H1 (cell line): ENCODE measurements around the gene ADPGK. TPM values are rescaled to one million over a fixed set of nuclear protein-coding genes. Genes with fewer than 3 reads are reported as not detected.

Experiments
- CTCF ChIA-PET: fragments of 300-600 bp; sonication (Branson Sonifier 250); formaldehyde crosslinking; loops from one replicate; lab custom pipeline; 2021; ENCODE audit not compliant: partially characterized antibody; lab: Charles Lee
- POLR2A ChIA-PET: fragments of 300-600 bp; sonication (Branson Sonifier 250); formaldehyde crosslinking; loops from one replicate; lab custom pipeline; 2021; ENCODE audit warnings: inconsistent platforms; ENCODE audit not compliant: partially characterized antibody; lab: Charles Lee
- DNase-seq, 2 experiments: peaks; one replicate each; pipeline versions ENCODE4 v3.0.0 to v3.0.0-alpha.2; 2010 to 2022; ENCODE audit warnings: low spot score in 2 of 2, low read depth in 1 of 2, mixed read lengths in 1 of 2
- FAIRE-seq: peaks from 2 replicates; lab custom pipeline; 2011; peaks lifted over from hg19 to GRCh38; lab: Jason Lieb, UNC
- H2AFZ ChIP-seq: 2 replicates; pipeline ENCODE4 v1.8.1; 2012; ENCODE audit warnings: low read length, inconsistent platforms
- H2AK5ac ChIP-seq: 2 replicates; pipeline ENCODE4 v1.6.1; 2013; ENCODE audit warnings: low read depth, low read length
- H2BK120ac ChIP-seq: replicated peaks from 2 replicates; pipeline ENCODE3; 2013; ENCODE audit warnings: low read depth, low read length, inconsistent platforms
- H2BK12ac ChIP-seq: 2 replicates; pipeline ENCODE4 v1.6.1; 2013; ENCODE audit warnings: low read depth, low read length
- H2BK15ac ChIP-seq: 2 replicates; pipeline ENCODE4 v1.6.1; 2013; ENCODE audit warnings: low read length
- H2BK20ac ChIP-seq: 2 replicates; pipeline ENCODE4 v1.6.1; 2013; ENCODE audit warnings: low read length
- H2BK5ac ChIP-seq: 2 replicates; pipeline ENCODE4 v1.6.1; 2013; ENCODE audit warnings: low read depth, low read length
- H3K14ac ChIP-seq: 2 replicates; pipeline ENCODE4 v1.6.1; 2013; ENCODE audit warnings: inconsistent platforms; ENCODE audit not compliant: insufficient read length
- H3K18ac ChIP-seq: 2 replicates; pipeline ENCODE4 v1.6.1; 2013; ENCODE audit warnings: low read length; ENCODE audit errors: extremely low read depth
- H3K23ac ChIP-seq: 2 replicates; pipeline ENCODE4 v1.6.1; 2013; ENCODE audit warnings: inconsistent platforms; ENCODE audit not compliant: insufficient read length
- H3K23me2 ChIP-seq: 2 replicates; pipeline ENCODE4 v1.6.1; 2013; ENCODE audit warnings: low read depth, low read length
- H3K27ac ChIP-seq: 2 replicates; pipeline ENCODE4 v1.6.1; 2011; ENCODE audit warnings: low read depth, low read length, inconsistent platforms
- H3K27me3 ChIP-seq, 4 experiments: replicated peaks in 1 of 4; 1 replicate in 1 of 4; 2 replicates in 3 of 4; pipeline versions ENCODE4 v1.6.1 to v1.8.1; 2011 to 2013; ENCODE audit warnings: low read length in 3 of 4, mild to moderate bottlenecking in 3 of 4, inconsistent platforms in 2 of 4, mixed read lengths in 2 of 4, moderate library complexity in 1 of 4; ENCODE audit not compliant: control insufficient read depth in 3 of 4, insufficient read depth in 3 of 4; ENCODE audit errors: extremely low read depth in 1 of 4
- H3K36me3 ChIP-seq, 4 experiments: 2 replicates each; pipeline versions ENCODE4 v1.6.1 to v1.8.1; 2011 to 2013; ENCODE audit warnings: mild to moderate bottlenecking in 4 of 4, low read length in 3 of 4, moderate library complexity in 2 of 4, control low read depth in 1 of 4, inconsistent platforms in 1 of 4; ENCODE audit not compliant: insufficient read depth in 4 of 4, control insufficient read depth in 2 of 4
- H3K4ac ChIP-seq: replicated peaks from 2 replicates; pipeline ENCODE3; 2013; ENCODE audit warnings: low read length, low read depth, mixed read lengths, inconsistent platforms; ENCODE audit not compliant: insufficient read length
- H3K4me1 ChIP-seq, 4 experiments: replicated peaks in 1 of 4; 1 replicate in 1 of 4; 2 replicates in 3 of 4; pipeline versions ENCODE4 v1.6.1 to v1.8.1; 2011 to 2013; ENCODE audit warnings: low read length in 3 of 4, inconsistent platforms in 2 of 4, mixed read lengths in 1 of 4; ENCODE audit not compliant: insufficient read depth in 4 of 4, control insufficient read depth in 3 of 4
- H3K4me2 ChIP-seq, 2 experiments: 2 replicates each; pipeline versions ENCODE4 v1.6.1 to v1.8.1; 2011 to 2013; ENCODE audit warnings: low read depth in 2 of 2, low read length in 2 of 2, control low read depth in 1 of 2, inconsistent platforms in 1 of 2, mild to moderate bottlenecking in 1 of 2; ENCODE audit not compliant: insufficient read depth in 1 of 2
- H3K4me3 ChIP-seq, 4 experiments: fragments of 200-600, 300-600 bp in 1 of 4; sonication (generic), shearing (Covaris generic), sonication (Bioruptor Twin) in 1 of 4; 2 replicates each; pipeline versions ENCODE4 v1.5.1 to v1.8.1; 2011 to 2016; ENCODE audit warnings: low read length in 4 of 4, low read depth in 3 of 4, control low read depth in 2 of 4, inconsistent platforms in 2 of 4, mild to moderate bottlenecking in 2 of 4, mixed read lengths in 1 of 4, moderate library complexity in 1 of 4; ENCODE audit not compliant: insufficient read depth in 2 of 4; ENCODE audit errors: extremely low read depth in 1 of 4
- H3K56ac ChIP-seq: replicated peaks from 2 replicates; pipeline ENCODE3; 2013; ENCODE audit warnings: low read depth, mild to moderate bottlenecking, mixed read lengths, low read length, inconsistent platforms; ENCODE audit not compliant: insufficient read length
- H3K79me1 ChIP-seq: 2 replicates; pipeline ENCODE4 v1.6.1; 2013; ENCODE audit warnings: low read depth, low read length, control low read depth
- H3K79me2 ChIP-seq, 2 experiments: 2 replicates each; pipeline versions ENCODE4 v1.6.1 to v1.8.1; 2012 to 2013; ENCODE audit warnings: low read length in 2 of 2, mild to moderate bottlenecking in 2 of 2, inconsistent platforms in 1 of 2; ENCODE audit not compliant: insufficient read depth in 2 of 2, control insufficient read depth in 1 of 2
- H3K9ac ChIP-seq, 4 experiments: replicated peaks in 1 of 4; 1 replicate in 1 of 4; 2 replicates in 3 of 4; pipeline versions ENCODE4 v1.6.1 to v1.8.1; 2011 to 2013; ENCODE audit warnings: low read depth in 3 of 4, low read length in 3 of 4, control low read depth in 2 of 4, mild to moderate bottlenecking in 2 of 4, moderate library complexity in 2 of 4, inconsistent platforms in 1 of 4; ENCODE audit errors: extremely low read depth in 1 of 4
- H3K9me3 ChIP-seq, 2 experiments: 2 replicates each; pipeline versions ENCODE4 v1.6.1 to v1.8.1; 2012 to 2013; ENCODE audit warnings: mild to moderate bottlenecking in 2 of 2, moderate library complexity in 2 of 2, control low read depth in 1 of 2, inconsistent platforms in 1 of 2, low read depth in 1 of 2, low read length in 1 of 2, mixed read lengths in 1 of 2; ENCODE audit not compliant: insufficient read depth in 2 of 2
- H4K20me1 ChIP-seq, 2 experiments: replicated peaks in 1 of 2; 2 replicates each; pipeline versions ENCODE3 to v1.8.1; 2011 to 2013; ENCODE audit warnings: inconsistent platforms in 2 of 2, low read length in 2 of 2, mild to moderate bottlenecking in 1 of 2; ENCODE audit not compliant: insufficient read depth in 2 of 2, control insufficient read depth in 1 of 2
- H4K5ac ChIP-seq: 2 replicates; pipeline ENCODE4 v1.6.1; 2013; ENCODE audit warnings: low read length, low read depth, mixed read lengths, inconsistent platforms; ENCODE audit not compliant: insufficient read length
- H4K8ac ChIP-seq: 2 replicates; pipeline ENCODE4 v1.8.0; 2013; ENCODE audit warnings: mild to moderate bottlenecking, moderate library complexity, low read length, inconsistent platforms; ENCODE audit not compliant: insufficient read depth; ENCODE audit errors: extremely low read depth
- H4K91ac ChIP-seq: replicated peaks from 2 replicates; pipeline ENCODE3; 2013; ENCODE audit warnings: low read length, mixed read lengths, inconsistent platforms; ENCODE audit not compliant: insufficient read length
- BRCA1 ChIP-seq: IDR thresholded peaks from 2 replicates; pipeline ENCODE4 v1.6.1; 2012; ENCODE audit warnings: low read depth, low read length, improper control_type of control experiment
- MAX ChIP-seq: IDR thresholded peaks from 2 replicates; pipeline ENCODE4 v1.6.1; 2012; ENCODE audit warnings: inconsistent platforms
- PHF8 ChIP-seq: fragments of 200-600 bp; sonication (generic); conservative IDR thresholded peaks from 2 replicates; pipeline ENCODE4 v1.7.1; 2012; ENCODE audit warnings: low read depth, mild to moderate bottlenecking, inconsistent platforms, low read length, moderate library complexity
- WGBS, 2 experiments: shearing (Covaris generic) in 1 of 2; methylation state at CpG; one replicate each; pipeline versions ENCODE4 v1.1.6 to v1.1.7; 2013 to 2015; ENCODE audit warnings: low lambda C conversion rate in 2 of 2, mixed read lengths in 2 of 2, inconsistent platforms in 1 of 2, low coverage in 1 of 2, missing lambda C conversion rate in 1 of 2; ENCODE audit not compliant: insufficient replicate concordance in 2 of 2, insufficient coverage in 1 of 2, insufficient read length in 1 of 2; ENCODE audit errors: extremely low coverage in 1 of 2, missing lambda C conversion rate in 1 of 2; 5-methylcytosine and 5-hydroxymethylcytosine counted together
- polyA plus RNA-seq, 7 experiments: library from polyadenylated mRNA; depleted of rRNA in 3 of 7; stranded (reverse) in 5 of 7; unstranded in 2 of 7; fragments of >200 nt in 5 of 7; fragments of 200-250 nt in 2 of 7; gene quantifications; 1 replicate in 5 of 7; 2 replicates in 1 of 7; 4 replicates in 1 of 7; pipeline versions ENCODE4 v1.2.1 to v1.2.3, GENCODE V29; 2011 to 2013; ENCODE audit warnings: missing spikeins in 2 of 7, mixed read lengths in 2 of 7
- total RNA-seq: library from RNA; stranded (reverse); fragmentation: NEBNext Ultra II Directional; extraction: Animal tissue kit (Norgen Biotek cat#: 25700); gene quantifications from 2 replicates; pipeline ENCODE4 v1.2.1, GENCODE V29; 2021

Gene ADPGK
- total and polyA plus RNA-seq, 2 of the 8 experiments (the other 6 are each of a cell fraction or from before 2014, with no cell fraction given) = 32.2 to 38.2 TPM

GRCh38 chr15:72774696-72775383 lies 8.7 kb downstream of the ADPGK start:
- H3K23ac ChIP-seq = no peak overlapping the region
- no peak overlapping the region for H3K4me3 ChIP-seq
- no peak overlapping the region for H2BK12ac ChIP-seq
- H2BK120ac ChIP-seq = no peak overlapping the region
- H4K8ac ChIP-seq = no peak overlapping the region
- no peaks in the 10 kb centered on the region for H3K4me1 ChIP-seq
- H2BK20ac ChIP-seq = no peak overlapping the region
- H3K14ac ChIP-seq = no peak overlapping the region
- no peaks in the 10 kb centered on the region for H3K9me3 ChIP-seq
- H4K91ac ChIP-seq = no peak overlapping the region
- H3K36me3 ChIP-seq = peaks cover 3 to 25% (median 13%) of the 10 kb centered on the region in 4 experiments; a peak in 6 of 8 replicates
- H3K27ac ChIP-seq = no peak overlapping the region
- H3K4ac ChIP-seq = no peak overlapping the region
- no peak for DNase-seq
- no peak overlapping the region for H2BK5ac ChIP-seq
- peaks cover 0 to 5% of the 10 kb centered on the region in 2 experiments for H4K20me1 ChIP-seq
- H3K79me2 ChIP-seq = peaks cover 0 to 33% of the 10 kb centered on the region in 2 experiments; a peak in 2 of 4 replicates
- ChIA-PET CTCF (interaction anchor here (2.4 kb wide), 1 partner anchor 53 kb away, joined by 11 read pairs; no protein-coding TSS in a partner anchor), POLR2A (no interaction called here)
- no peaks in the 10 kb centered on the region for H3K79me1 ChIP-seq
- H2AK5ac ChIP-seq = no peak overlapping the region
- no peaks in the 10 kb centered on the region for H3K23me2 ChIP-seq
- no peak overlapping the region for H3K4me2 ChIP-seq
- WGBS, 2 experiments = 93% methylated on average over 2 of the region's 2 CpGs; no CpG with 5 or more reads in 1 of the 2 experiments
- no peak overlapping the region for H3K56ac ChIP-seq
- H3K9ac ChIP-seq = no peak overlapping the region
- TF ChIP-seq BRCA1 (no peak), MAX (no peak), PHF8 (no peak)
- no peak overlapping the region for H2AFZ ChIP-seq
- no peak overlapping the region for H3K18ac ChIP-seq
- no peak for FAIRE-seq
- no peak overlapping the region for H4K5ac ChIP-seq
- no peak overlapping the region for H2BK15ac ChIP-seq
- no peaks in the 10 kb centered on the region for H3K27me3 ChIP-seq
